ENCODE measurements around the gene OPCML. TPM values are rescaled to one million over a fixed set of nuclear protein-coding genes. Genes with fewer than 3 reads are reported as not detected.

Gene OPCML
- total RNA-seq, 1 donor from 2014 or later = not detected

DNA sequence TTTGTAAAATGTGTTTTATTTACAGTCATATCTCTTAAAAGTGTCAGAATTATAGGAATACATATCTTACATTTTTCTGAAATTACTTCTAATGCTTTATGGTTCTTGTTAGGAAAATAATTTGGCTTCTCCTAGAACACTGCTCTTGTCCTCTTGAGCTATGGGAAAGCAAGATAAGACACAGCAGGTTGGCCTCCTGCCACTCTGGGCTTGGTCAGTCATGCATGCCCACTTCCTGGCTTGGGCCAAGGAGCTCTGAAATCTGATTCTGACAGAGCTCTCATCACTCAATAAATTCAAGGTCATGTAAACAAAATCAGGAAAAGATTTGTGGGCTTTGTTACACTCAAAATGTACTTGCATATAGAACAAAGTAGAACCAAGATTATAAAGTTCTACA lies 1036.0 kb downstream of the OPCML start:
- no peaks in the 10 kb centered on the region for H3K9me3 ChIP-seq
- H3K4me3 ChIP-seq = no peak overlapping the region
- no peak overlapping the region for H3K27ac ChIP-seq
- DNase-seq (ENCODE audit: extremely low spot score in 2 of 2) = no peak
- no peaks in the 10 kb centered on the region for H3K4me1 ChIP-seq
- TF ChIP-seq, protein P1, sequence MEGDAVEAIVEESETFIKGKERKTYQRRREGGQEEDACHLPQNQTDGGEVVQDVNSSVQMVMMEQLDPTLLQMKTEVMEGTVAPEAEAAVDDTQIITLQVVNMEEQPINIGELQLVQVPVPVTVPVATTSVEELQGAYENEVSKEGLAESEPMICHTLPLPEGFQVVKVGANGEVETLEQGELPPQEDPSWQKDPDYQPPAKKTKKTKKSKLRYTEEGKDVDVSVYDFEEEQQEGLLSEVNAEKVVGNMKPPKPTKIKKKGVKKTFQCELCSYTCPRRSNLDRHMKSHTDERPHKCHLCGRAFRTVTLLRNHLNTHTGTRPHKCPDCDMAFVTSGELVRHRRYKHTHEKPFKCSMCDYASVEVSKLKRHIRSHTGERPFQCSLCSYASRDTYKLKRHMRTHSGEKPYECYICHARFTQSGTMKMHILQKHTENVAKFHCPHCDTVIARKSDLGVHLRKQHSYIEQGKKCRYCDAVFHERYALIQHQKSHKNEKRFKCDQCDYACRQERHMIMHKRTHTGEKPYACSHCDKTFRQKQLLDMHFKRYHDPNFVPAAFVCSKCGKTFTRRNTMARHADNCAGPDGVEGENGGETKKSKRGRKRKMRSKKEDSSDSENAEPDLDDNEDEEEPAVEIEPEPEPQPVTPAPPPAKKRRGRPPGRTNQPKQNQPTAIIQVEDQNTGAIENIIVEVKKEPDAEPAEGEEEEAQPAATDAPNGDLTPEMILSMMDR (IDR thresholded peaks at IDR 0.05) = no peak
- TF ChIP-seq POLR2A (IDR thresholded peaks at IDR 0.05) (no peak), POLR2AphosphoS5 (IDR thresholded peaks at IDR 0.05; ENCODE audit: insufficient read depth in 1 of 2, low read depth in 1 of 2) (no peak)
- no peaks in the 10 kb centered on the region for H3K36me3 ChIP-seq
- no peaks in the 10 kb centered on the region for H3K27me3 ChIP-seq
- intact Hi-C loops (cut with DNase I) = no loop called here

DNA sequence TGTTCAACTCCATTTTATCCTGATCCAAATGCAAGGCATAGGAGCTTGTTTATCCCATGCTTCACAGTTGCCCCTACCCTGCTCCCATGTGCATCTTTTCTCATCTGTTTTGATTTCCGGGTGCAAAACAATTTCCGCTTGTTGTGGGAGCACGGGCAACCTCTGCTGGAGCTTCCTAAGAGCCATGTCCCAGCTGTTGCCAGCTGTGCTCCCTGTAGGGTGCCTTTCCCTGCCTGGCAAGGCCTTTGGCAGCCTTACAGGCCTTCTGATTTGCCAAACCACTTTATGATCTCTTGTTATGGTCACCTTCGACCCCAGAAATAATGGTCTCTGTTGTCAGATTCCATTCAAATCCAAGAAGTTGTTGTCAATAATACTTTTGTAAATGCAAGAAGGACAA lies 1038.5 kb downstream of the OPCML start:
- no peak overlapping the region for H3K4me3 ChIP-seq
- no peaks in the 10 kb centered on the region for H3K4me1 ChIP-seq
- H3K36me3 ChIP-seq = no peaks in the 10 kb centered on the region
- H3K27ac ChIP-seq = no peak overlapping the region
- no peak for DNase-seq (ENCODE audit: extremely low spot score in 2 of 2)
- no peaks in the 10 kb centered on the region for H3K27me3 ChIP-seq
- intact Hi-C loops (cut with DNase I) = no loop called here
- H3K9me3 ChIP-seq = no peaks in the 10 kb centered on the region
- TF ChIP-seq, protein P1 (IDR thresholded peaks at IDR 0.05) = no peak
- no peak for TF ChIP-seq POLR2A (IDR thresholded peaks at IDR 0.05)
- no peak for TF ChIP-seq POLR2AphosphoS5 (IDR thresholded peaks at IDR 0.05; ENCODE audit: insufficient read depth in 1 of 2, low read depth in 1 of 2)

DNA sequence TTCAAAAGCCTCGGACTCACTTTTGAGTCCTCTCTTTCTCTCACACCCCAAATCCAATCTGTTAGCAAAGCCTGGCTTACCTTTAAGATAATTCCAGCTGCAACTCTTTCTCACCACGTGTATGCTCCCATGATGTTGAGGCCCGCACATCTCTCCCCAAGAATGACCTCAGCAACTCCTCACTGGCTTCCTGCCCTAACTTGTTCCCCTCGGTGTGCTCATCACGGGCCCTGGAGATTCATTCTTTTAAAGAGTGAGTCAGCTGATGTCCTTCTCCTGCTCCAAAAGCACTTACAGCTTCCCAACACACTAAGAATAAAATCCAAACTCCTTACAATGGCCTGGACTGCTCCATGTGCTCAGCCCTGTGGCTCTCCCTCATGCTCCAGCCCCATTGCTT lies 1041.3 kb downstream of the OPCML start:
- Histone ChIP-seq H3K27ac (no peak overlapping the region), H3K36me3 (no peaks in the 10 kb centered on the region), H3K27me3 (no peaks in the 10 kb centered on the region), H3K4me1 (no peaks in the 10 kb centered on the region), H3K4me3 (no peak overlapping the region), H3K9me3 (no peaks in the 10 kb centered on the region)
- TF ChIP-seq, protein P1 (IDR thresholded peaks at IDR 0.05) = no peak
- TF ChIP-seq POLR2AphosphoS5 (IDR thresholded peaks at IDR 0.05; ENCODE audit: insufficient read depth in 1 of 2, low read depth in 1 of 2) (no peak), POLR2A (IDR thresholded peaks at IDR 0.05) (no peak)
- no peak for DNase-seq (ENCODE audit: extremely low spot score in 2 of 2)
- intact Hi-C loops (cut with DNase I) = no loop called here

DNA sequence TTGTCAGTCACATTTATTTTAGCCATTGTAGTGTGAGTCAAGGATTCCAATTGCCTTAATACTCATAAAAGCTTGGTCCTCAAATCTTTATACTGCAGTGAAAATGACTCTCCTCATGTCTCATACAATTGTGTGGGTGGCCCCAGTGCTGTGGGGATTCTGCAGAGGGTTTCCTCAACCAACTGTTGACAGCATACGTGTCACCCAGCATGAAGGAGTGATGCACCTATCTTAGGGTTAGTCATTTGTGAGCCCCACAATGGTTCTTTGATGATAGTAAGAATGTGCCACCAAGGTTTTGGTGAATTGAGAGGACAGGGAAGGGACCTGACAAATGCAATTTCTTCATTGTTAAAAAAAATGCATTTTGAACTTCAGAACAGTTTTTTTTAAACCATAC lies 1046.2 kb downstream of the OPCML start:
- Histone ChIP-seq H3K27me3 (no peaks in the 10 kb centered on the region), H3K9me3 (no peaks in the 10 kb centered on the region), H3K36me3 (no peaks in the 10 kb centered on the region), H3K27ac (no peak overlapping the region), H3K4me1 (no peaks in the 10 kb centered on the region), H3K4me3 (no peak overlapping the region)
- intact Hi-C loops (cut with DNase I) = no loop called here
- TF ChIP-seq, protein P1 (IDR thresholded peaks at IDR 0.05) = no peak
- TF ChIP-seq POLR2AphosphoS5 (IDR thresholded peaks at IDR 0.05; ENCODE audit: insufficient read depth in 1 of 2, low read depth in 1 of 2) = no peak
- no peak for DNase-seq (ENCODE audit: extremely low spot score in 2 of 2)

DNA sequence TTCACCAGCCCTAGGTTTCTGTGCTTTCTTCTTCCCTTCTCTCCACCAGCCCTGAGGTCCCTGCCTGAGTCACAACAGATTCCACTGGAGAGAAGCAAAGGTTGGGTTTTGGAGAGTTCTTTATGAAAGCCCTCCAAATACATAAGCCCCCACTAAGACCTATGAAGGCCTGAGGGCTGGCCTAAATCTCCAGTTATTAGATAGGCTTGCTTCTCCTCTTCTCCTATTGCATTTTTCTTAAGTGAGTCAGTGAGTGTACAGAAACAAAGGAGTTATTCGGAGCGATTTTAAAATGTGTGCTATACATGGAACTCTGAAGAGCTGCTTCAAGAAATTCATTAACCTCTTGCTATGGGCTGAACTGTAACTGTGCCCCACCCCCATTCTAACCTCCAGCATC lies 1057.3 kb downstream of the OPCML start:
- no peak overlapping the region for H3K4me3 ChIP-seq
- intact Hi-C loops (cut with DNase I) = no loop called here
- H3K36me3 ChIP-seq = no peaks in the 10 kb centered on the region
- no peaks in the 10 kb centered on the region for H3K9me3 ChIP-seq
- no peak overlapping the region for H3K27ac ChIP-seq
- DNase-seq (ENCODE audit: extremely low spot score in 2 of 2) = no peak
- TF ChIP-seq, protein P1 (IDR thresholded peaks at IDR 0.05) = no peak
- TF ChIP-seq POLR2AphosphoS5 (IDR thresholded peaks at IDR 0.05; ENCODE audit: insufficient read depth in 1 of 2, low read depth in 1 of 2) = no peak
- TF ChIP-seq POLR2A (IDR thresholded peaks at IDR 0.05) = no peak
- H3K4me1 ChIP-seq = no peaks in the 10 kb centered on the region
- H3K27me3 ChIP-seq = no peaks in the 10 kb centered on the region

Data from vagina (tissue), 2 donors.